Ramos (cell line): ENCODE measurements around the gene TUBGCP3.

ENCODE experiments used
- in situ Hi-C: fragments of 300-500 bp; cut with MboI; formaldehyde crosslinking; loops from one replicate; pipeline ENCODE4 v1.14.3; 2022; ENCODE audit warnings: low sequenced_read_pairs; ENCODE audit not compliant: unreplicated experiment

TUBGCP3 gene

DNA sequence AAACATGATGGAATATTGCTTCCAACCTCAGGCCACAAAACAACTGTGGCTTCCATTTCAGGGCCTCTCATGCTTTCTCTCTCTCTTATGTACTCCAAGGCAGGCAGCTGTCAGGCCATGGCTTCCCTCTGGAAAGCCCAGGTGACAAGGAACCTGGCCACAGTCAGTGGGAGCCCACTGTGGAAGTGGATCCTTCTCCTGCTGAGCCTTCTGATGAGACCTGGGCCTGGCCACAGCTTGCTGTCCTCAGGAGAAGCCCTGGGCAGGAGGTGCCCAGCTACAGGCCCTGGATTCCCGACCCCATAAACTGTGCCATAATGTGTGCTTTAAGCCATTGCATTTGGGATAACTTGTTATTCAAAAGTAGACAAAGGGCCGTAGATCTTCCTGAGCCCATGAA, 140.6 kb downstream of the TUBGCP3 start:
- in situ Hi-C loops = loop anchor here (25.0 kb wide), 1 partner anchor 985 kb away; no protein-coding TSS in a partner anchor

DNA sequence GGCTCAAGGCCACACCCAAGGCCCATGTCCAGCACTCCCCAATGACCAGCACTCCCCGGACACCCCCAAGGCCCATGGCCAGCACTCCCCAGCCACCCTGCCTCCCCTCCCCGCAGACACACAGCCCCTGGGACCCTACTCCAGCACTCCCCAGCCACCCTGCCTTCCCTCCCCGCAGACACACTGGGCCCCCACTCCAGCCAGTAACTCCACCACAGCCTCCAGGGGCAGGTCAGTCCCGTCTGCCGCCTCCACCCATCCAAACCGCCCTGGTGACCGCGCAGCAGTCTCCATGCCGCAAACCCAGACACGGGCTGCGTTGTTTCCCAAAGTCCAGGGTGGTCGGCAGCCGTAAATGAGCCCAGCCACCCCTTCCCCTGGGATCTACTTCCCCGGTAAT, 141.1 kb downstream of the TUBGCP3 start:
- in situ Hi-C loops = loop anchor here (25.0 kb wide), 1 partner anchor 985 kb away; no protein-coding TSS in a partner anchor

DNA sequence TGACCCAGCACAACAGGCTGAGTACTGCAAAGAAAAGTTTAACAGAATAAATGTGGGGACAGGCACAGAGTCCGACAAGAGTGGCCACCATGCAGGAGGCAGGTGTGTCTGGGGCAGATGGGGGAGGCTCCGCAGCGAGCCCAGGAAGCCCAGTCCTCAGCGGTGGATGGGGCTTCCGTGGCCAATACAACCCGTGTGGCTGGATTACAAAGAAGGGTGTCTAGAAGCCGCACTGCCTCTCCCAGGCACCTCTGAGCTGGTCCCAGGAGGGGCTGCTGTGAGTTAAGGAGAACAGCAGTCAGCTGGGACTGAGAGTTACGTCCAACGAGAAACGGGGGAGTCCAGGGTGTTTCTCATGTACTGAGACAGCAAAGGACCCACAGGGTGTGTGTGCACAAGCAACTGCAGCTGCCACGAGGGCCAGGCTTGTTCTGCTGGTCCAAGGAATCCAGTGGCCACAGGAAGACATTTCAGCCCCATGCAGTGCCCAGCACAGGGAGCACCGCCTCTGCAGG, 141.5 kb downstream of the TUBGCP3 start:
- in situ Hi-C loops = loop anchor here (25.0 kb wide), 1 partner anchor 984 kb away; no protein-coding TSS in a partner anchor

DNA sequence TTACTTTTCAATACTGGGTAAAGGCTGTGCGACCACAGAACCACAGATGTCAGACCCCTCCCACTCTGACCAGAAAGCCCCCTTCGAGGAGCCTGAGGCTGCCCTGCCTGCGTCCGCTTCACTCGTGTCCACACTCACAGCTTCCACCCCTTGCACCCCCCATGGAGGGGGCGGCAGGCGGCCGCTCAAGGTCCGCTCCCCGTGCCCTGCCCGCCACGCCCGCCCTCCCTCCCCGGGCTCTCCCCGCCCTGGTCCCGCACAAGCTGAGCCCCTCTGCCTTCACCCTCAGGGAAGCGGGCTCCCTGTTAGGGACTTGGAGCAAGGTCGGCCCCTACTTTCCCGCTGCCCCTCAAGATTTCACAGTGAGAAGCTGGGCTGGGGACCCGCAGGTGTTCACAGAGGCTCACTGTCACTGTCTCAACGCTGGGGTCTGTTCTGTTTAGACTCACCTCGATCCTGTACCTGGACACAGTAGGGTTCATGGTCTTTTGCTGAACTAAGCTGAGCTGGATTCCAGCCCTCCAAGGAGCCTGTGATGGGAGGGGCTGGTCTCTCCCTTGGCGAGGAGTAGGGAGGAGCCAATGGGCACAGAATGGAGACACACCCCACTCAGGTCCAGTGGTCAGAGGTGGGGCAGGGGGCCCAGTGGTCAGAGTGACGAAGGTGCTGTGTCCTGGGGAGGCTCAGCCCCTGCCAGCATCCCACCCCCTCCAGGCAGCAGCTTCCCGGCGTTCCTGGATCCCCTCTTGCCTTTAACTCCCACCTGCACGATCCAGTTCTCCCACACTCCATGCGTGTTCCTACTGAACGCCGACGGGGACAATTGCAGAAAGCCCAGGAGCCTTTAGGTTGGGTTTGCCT, 142.3 kb downstream of the TUBGCP3 start:
- in situ Hi-C loops = loop anchor here (25.0 kb wide), 1 partner anchor 983 kb away; no protein-coding TSS in a partner anchor

DNA sequence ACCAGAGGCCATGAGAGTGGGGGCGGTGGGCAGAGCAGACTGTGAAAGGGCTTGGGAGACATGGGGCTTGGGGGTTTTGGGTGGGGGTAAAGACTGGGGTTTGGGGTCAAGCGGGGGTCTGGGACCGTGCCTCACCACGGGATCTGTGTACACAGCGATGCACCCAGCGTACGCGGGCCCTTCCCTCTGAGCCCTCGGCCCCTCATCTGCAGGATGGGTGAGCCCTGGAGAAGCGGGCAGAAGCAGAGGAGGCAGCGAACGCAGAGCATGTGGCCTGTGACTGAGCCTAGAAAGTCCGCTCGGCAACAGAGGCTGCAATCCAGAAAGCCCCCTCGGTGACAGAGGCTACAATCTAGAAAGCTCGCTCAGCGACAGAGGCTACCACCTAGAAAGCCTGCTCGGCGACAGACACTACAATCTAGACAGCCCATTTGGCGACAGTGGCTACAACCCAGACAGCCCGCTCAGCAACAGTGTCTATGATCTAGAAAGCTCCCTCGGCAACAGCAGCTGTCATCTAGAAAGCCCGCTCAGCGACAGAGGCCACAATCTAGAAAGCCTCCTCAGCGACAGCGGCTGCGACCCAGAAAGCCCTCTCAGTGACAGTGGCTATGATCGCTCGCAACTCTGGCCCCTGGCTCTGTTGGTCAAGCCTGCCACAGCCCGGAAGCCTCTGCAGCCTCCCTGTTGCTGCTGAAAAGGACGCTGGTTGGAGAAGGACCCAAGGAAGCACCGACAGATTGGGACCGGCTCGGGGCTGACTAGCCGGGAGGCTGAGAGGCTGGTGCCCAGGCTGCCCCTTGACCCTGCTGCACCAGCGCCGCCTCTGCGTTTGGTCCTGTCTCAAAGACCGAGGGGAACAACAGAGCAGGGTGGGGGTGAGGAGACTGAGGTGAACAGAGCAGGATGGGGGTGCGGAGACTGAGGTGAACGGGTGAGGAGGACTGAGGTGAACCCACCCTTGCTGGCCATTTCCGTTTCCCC, 143.2 kb downstream of the TUBGCP3 start:
- in situ Hi-C loops = loop anchor here (25.0 kb wide), 1 partner anchor 982 kb away; no protein-coding TSS in a partner anchor

DNA sequence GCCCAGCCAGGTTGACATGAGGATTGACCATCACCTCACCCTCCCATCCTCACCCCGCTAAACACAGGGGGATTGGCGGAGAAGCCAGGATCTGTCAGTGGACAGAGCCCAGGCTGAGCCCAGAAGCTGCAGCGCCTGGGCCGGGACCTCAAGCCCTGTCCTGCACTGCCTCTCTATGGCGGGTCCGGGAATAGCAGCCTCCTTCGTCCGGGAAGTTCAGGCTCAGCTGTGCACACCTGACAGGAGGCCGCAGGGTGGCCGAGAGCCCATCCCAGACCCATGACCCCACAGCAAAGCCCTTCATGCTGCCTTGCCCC, 144.0 kb downstream of the TUBGCP3 start:
- in situ Hi-C loops = loop anchor here (25.0 kb wide), 1 partner anchor 982 kb away; no protein-coding TSS in a partner anchor

DNA sequence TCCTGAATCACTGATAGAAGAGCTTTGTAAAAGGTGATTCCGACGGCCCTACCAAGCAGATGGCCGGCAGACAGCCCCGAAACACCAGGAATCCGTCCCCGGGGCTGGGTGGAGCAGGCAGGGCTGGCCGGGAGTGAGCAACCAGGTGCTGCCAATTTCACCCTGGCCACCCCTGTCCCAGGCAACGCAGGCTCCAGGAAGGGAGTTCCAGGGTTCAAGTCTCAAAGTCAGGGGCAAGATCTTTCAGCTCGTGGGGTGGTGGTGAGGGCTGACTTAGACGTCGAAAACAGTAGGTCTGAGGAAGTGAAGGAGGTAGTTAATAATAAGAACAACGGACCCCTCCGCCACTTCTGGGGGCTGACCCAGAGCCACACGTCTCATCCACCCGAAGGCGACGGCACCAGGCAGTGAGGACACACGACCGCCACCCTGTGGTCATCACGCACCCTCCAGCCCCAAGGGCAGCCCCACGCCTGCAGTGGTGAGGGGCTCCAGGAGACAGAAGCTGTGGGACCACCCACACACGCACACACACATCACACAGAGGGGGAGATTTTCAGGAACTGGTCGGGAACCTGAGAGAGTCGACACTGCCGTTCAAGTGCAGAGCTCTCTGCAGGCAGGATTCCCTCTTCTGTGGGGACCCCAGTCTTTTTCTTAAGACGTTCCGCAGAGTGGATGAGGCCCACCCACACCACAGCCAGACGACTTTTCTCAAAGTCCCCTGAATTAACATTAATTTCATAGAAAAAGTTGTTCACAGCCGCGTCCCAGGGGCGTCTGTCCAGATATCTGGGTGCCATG, 144.6 kb downstream of the TUBGCP3 start:
- in situ Hi-C loops = loop anchor here (25.0 kb wide), 1 partner anchor 981 kb away; no protein-coding TSS in a partner anchor

DNA sequence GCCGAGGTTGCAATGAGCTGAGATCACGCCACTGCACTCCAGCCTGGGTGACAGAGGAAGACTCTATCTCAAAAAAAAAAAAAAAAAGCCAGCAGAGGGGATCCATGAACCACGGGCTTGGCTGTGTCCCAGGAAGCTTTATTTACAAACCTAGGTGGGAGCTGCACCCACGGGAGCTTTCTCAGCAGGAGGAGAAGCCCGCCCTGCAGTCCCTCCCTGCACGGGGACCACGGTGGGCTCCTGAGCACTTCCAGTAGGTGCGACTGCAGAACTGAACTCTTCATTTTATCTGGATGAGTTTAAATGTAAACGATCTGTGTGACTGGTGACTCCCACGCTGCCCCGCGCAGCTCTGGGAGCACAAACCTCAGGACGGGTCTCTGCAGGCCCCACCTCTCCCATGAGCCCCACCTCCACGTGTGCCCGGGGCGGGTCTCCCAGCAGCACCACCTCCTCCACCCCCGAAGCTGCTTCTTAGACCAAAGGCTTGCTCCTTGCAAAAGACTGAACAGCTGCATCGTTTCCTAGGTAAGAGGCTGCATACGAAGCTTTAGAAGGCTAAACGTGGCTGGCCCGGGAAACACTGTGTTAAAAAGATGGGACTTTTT, 145.4 kb downstream of the TUBGCP3 start:
- in situ Hi-C loops = loop anchor here (25.0 kb wide), 1 partner anchor 980 kb away; no protein-coding TSS in a partner anchor

DNA sequence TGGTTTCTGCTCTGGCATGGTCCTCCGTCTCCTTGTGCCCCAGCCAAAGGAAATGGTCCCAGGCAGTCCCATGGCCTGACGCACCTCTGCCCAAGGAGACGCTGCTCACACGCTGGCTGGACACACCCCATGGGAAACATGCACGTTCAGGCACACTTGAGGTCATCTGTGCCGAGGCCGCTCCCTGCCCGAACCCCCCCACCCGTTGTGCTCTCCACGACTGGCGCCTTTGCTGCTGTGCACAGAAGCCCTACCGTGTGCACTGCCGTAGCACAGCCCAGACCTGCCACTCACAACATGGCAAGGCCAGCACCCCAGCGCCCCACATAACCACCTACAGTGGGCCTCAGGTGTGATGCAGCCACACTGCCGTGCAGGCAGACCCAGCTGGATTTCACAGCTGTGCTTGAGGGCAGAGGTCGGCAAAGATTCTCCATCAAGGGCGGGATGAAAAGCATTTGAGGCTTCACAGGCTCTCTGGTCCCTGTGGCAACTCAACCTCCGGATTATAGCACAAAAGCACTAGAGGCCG, 146.1 kb downstream of the TUBGCP3 start:
- in situ Hi-C loops = loop anchor here (25.0 kb wide), 1 partner anchor 980 kb away; no protein-coding TSS in a partner anchor

DNA sequence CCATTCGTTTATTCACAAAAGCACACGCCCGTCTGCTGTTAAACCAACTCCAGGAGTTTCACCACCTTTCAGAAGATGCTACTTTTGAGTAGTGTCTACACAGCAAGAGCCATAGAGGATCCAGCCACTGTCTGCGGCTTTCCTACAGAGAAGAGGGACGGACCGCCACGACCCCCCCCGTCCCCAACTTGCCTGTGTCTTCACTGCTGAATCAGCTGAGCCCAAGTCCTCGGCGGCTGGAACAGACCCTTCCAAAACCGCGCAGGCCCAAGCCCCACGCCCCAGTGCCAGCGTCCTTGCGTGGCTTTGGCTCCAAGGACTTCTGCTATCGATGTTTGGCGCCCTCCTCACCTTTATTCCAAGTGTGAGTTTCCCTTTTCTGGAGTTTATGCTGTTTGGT, 146.7 kb downstream of the TUBGCP3 start:
- in situ Hi-C loops = loop anchor here (25.0 kb wide), 1 partner anchor 979 kb away; no protein-coding TSS in a partner anchor

DNA sequence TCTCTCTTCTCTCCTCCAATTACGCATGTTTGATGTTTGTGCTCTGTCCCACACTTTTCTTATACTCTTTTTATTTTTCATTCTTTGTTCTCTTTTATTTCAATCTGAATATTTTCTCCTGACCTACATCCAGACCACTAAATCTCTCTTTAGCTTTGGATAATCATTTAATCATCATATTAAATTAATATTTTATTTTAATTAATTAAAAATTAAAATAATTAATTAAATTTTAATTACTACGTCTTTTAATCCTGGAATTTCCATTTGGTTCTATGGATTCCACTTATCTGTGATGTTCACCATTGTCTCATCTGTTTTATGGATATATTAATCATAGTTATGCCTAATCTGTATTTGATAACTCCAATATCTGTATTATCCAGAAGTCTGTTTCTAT, 149.4 kb downstream of the TUBGCP3 start:
- in situ Hi-C loops = loop anchor here (25.0 kb wide), 1 partner anchor 976 kb away; no protein-coding TSS in a partner anchor

DNA sequence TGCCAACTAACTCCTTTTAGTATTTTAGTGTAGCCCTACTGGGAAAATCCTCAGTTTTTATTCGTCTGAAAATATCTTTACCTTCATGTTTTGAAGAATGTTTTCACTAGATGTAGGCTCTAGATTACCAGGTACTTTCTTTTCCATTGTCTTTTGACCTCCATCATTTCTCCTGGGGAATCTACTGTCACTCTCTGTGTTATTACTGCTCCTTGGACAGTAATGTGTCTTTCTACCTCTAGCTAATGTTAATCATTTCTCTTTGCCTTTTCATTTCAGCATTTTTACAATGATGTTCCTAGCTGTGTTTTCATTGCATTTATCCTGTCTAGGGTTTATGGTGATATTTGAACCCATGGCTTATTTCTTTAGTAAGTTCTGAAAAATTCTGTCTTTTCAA, 149.9 kb downstream of the TUBGCP3 start:
- in situ Hi-C loops = loop anchor here (25.0 kb wide), 1 partner anchor 976 kb away; no protein-coding TSS in a partner anchor

DNA sequence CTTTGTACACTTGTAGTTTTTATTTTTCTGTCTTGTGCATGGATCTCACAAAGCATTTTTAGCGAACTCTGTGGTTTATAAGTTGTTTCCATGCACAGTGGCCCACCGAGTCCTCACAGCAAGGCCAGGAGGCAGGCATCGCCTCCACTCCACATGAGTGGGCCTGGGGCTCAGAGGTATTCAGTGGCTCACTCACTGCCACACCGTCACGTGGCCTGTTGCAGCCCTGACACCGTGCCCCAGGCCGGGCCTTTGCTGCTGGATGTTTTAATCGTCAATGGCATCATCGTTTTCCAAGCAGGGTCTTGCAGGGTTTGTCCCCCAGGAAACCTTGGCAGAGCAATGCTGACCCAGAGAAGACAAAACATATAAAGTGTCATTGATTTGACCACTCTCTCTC, 152.0 kb downstream of the TUBGCP3 start:
- in situ Hi-C loops = loop anchor here (25.0 kb wide), 1 partner anchor 974 kb away; no protein-coding TSS in a partner anchor
